A204.1 (cell line): ENCODE results near the gene MED12L.
"Not testable (repeated sequence)": the region's sequence is repeated elsewhere in the genome, so short reads cannot be mapped to it uniquely, and the experiment has no call there.

Source experiments
- FAIRE-seq: peaks from 2 replicates; lab custom pipeline; 2012; peaks lifted over from hg19 to GRCh38; lab: Jason Lieb, UNC

Gene MED12L

GRCh38 chr3:151242006-151242405 is 156.5 kb downstream of the MED12L start:
- FAIRE-seq = not testable (repeated sequence)

- no peak for FAIRE-seq
Measured at GRCh38 chr3:151248772-151249337, 163.4 kb downstream of the MED12L start.

- FAIRE-seq = no peak
Measured at GRCh38 chr3:151256749-151257148, 171.3 kb downstream of the MED12L start.

- FAIRE-seq = no peak
Measured at GRCh38 chr3:151259664-151260063, 174.2 kb downstream of the MED12L start.

- no peak for FAIRE-seq
Measured at GRCh38 chr3:151262871-151263525, 177.5 kb downstream of the MED12L start.

- FAIRE-seq = no peak
Measured at GRCh38 chr3:151264605-151265004, 179.1 kb downstream of the MED12L start.

- no peak for FAIRE-seq
Measured at GRCh38 chr3:151265166-151265565, 179.7 kb downstream of the MED12L start.

GRCh38 chr3:151265866-151266265 is 180.4 kb downstream of the MED12L start:
- no peak for FAIRE-seq

- no peak for FAIRE-seq
Measured at GRCh38 chr3:151267066-151267465, 181.6 kb downstream of the MED12L start.

- no peak for FAIRE-seq
Measured at GRCh38 chr3:151268267-151269235, 183.1 kb downstream of the MED12L start.

- FAIRE-seq = no peak
Measured at GRCh38 chr3:151269631-151270030, 184.2 kb downstream of the MED12L start.

- no peak for FAIRE-seq
Measured at GRCh38 chr3:151275091-151275490, 189.6 kb downstream of the MED12L start.

- FAIRE-seq = no peak
Measured at GRCh38 chr3:151276038-151276686, 190.7 kb downstream of the MED12L start.

GRCh38 chr3:151276687-151277042 is 191.2 kb downstream of the MED12L start:
- no peak for FAIRE-seq

GRCh38 chr3:151278230-151278629 is 192.8 kb downstream of the MED12L start, which contains the start of gene P2RY14:
TSS of gene P2RY14 (minus strand) at chr3:151278542. CDS start at chr3:151214316, 64,226 bp downstream.
- no peak for FAIRE-seq

- FAIRE-seq = no peak
Measured at GRCh38 chr3:151281671-151282324, 196.3 kb downstream of the MED12L start.

- peak; percentile 87 for FAIRE-seq
Measured at GRCh38 chr3:151282921-151283320, 197.5 kb downstream of the MED12L start.

GRCh38 chr3:151283387-151283786 is 197.9 kb downstream of the MED12L start:
- no peak for FAIRE-seq

GRCh38 chr3:151283907-151284461 is 198.5 kb downstream of the MED12L start:
- FAIRE-seq = no peak

GRCh38 chr3:151285940-151286339 is 200.5 kb downstream of the MED12L start:
- no peak for FAIRE-seq

- FAIRE-seq = no peak
Measured at GRCh38 chr3:151289445-151289844, 204.0 kb downstream of the MED12L start.

- no peak for FAIRE-seq
Measured at GRCh38 chr3:151290673-151291072, 205.2 kb downstream of the MED12L start.
